ENCODE measurements around the gene LST1. TPM values are rescaled to one million over a fixed set of nuclear protein-coding genes. Genes with fewer than 3 reads are reported as not detected.

Gene LST1
- total RNA-seq = 1 to 10 TPM; 2.8 to 8.5 TPM

GRCh38 chr6:31586008-31586407, at the start of gene LST1:
Gene LST1, plus strand, starts transcription at chr6:31586277. Its CDS starts 1,023 bp downstream, at chr6:31587300.
- TF ChIP-seq, protein P1, sequence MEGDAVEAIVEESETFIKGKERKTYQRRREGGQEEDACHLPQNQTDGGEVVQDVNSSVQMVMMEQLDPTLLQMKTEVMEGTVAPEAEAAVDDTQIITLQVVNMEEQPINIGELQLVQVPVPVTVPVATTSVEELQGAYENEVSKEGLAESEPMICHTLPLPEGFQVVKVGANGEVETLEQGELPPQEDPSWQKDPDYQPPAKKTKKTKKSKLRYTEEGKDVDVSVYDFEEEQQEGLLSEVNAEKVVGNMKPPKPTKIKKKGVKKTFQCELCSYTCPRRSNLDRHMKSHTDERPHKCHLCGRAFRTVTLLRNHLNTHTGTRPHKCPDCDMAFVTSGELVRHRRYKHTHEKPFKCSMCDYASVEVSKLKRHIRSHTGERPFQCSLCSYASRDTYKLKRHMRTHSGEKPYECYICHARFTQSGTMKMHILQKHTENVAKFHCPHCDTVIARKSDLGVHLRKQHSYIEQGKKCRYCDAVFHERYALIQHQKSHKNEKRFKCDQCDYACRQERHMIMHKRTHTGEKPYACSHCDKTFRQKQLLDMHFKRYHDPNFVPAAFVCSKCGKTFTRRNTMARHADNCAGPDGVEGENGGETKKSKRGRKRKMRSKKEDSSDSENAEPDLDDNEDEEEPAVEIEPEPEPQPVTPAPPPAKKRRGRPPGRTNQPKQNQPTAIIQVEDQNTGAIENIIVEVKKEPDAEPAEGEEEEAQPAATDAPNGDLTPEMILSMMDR (IDR thresholded peaks at IDR 0.05) = no peak
- Histone ChIP-seq H3K36me3 (no peaks in the 10 kb centered on the region), H3K4me1 (peaks cover 0 to 13% of the 10 kb centered on the region in 2 donors), H3K4me3 (no peak within 1 kb of the TSS), H3K27ac (no peak within 1 kb of the TSS), H3K9me3 (no peaks in the 10 kb centered on the region), H3K27me3 (no peaks in the 10 kb centered on the region)
- DNase-seq (ENCODE audit: low spot score) = no peak

DNA sequence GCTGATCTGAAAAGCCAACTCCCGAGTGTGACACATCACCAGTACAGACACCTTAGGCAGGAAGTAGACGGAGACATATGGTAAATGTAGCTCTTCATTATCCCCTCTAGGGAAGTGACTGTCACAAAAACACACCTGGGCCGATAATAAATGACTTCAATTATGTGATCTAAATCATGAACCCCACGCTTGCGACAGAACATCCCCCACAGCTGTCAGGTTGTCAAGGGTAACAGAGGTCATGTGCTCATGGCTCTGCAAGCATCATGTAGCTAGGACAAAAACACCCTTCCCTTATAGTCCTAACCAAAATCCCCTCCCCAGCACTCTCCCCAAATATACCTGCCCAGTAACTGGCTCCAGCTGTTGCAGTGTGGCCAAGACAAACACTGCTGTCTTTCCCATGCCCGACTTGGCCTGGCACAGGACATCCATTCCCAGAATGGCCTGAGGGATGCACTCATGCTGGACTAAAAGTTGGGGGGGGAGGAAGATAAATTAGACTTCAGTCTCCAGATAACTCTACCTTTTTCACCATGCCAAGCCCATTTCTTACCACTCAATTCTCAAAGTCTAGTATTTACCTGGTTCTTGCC, 47.2 kb upstream of the LST1 start:
- Histone ChIP-seq H3K36me3 (peaks cover 66% of the 10 kb centered on the region), H3K27me3 (no peaks in the 10 kb centered on the region), H3K27ac (peak overlapping the region in 1 of 2 donors; percentile 97), H3K9me3 (no peaks in the 10 kb centered on the region), H3K4me1 (peaks cover 0 to 32% of the 10 kb centered on the region in 2 donors), H3K4me3 (no peak overlapping the region)
- TF ChIP-seq, protein P1 (IDR thresholded peaks at IDR 0.05) = no peak
- DNase-seq (ENCODE audit: low spot score) = no peak

- Histone ChIP-seq H3K36me3 (peaks cover 48% of the 10 kb centered on the region), H3K4me3 (peak overlapping the region; percentile 60 to 80), H3K9me3 (no peaks in the 10 kb centered on the region), H3K27me3 (no peaks in the 10 kb centered on the region), H3K4me1 (peaks cover 0 to 32% of the 10 kb centered on the region in 2 donors), H3K27ac (peak overlapping the region; percentile 96 to 97)
- DNase-seq (ENCODE audit: low spot score) = no peak
- TF ChIP-seq, protein P1 (IDR thresholded peaks at IDR 0.05) = no peak
Measured at GRCh38 chr6:31540640-31541039, 45.4 kb upstream of the LST1 start.

- TF ChIP-seq, protein P1 (IDR thresholded peaks at IDR 0.05) = no peak
Measured at GRCh38 chr6:31541059-31541657, 44.9 kb upstream of the LST1 start.

GRCh38 chr6:31541658-31542521, 44.2 kb upstream of the LST1 start, which contains the start of gene DDX39B:
Gene DDX39B, minus strand, starts transcription at chr6:31542003. Its CDS starts 1,471 bp downstream, at chr6:31540532.
- peaks cover 0 to 36% of the 10 kb centered on the region in 2 donors for H3K4me1 ChIP-seq

More at GRCh38 chr6:31541059-31541657, 44.9 kb upstream of the LST1 start:
- H3K4me1 ChIP-seq = peaks cover 0 to 32% of the 10 kb centered on the region in 2 donors
- peak overlapping the region; percentile 60 to 80 for H3K4me3 ChIP-seq
- peak overlapping the region; percentile 96 to 97 for H3K27ac ChIP-seq
- H3K36me3 ChIP-seq = peaks cover 43% of the 10 kb centered on the region
- H3K9me3 ChIP-seq = no peaks in the 10 kb centered on the region
- no peak for DNase-seq (ENCODE audit: low spot score)
- no peaks in the 10 kb centered on the region for H3K27me3 ChIP-seq

More at GRCh38 chr6:31541658-31542521, 44.2 kb upstream of the LST1 start, which contains the start of gene DDX39B:
- TF ChIP-seq, protein P1 (IDR thresholded peaks at IDR 0.05) = no peak
- Histone ChIP-seq H3K36me3 (peaks cover 36% of the 10 kb centered on the region), H3K9me3 (no peaks in the 10 kb centered on the region), H3K4me3 (peak within 1 kb of the TSS; percentile 60 to 80), H3K27ac (peak within 1 kb of the TSS; percentile 96 to 97), H3K27me3 (no peaks in the 10 kb centered on the region)
- DNase-seq (ENCODE audit: low spot score) = peak; percentile 96

Measured in right atrium auricular region (tissue), 2 donors.